ENCODE data around the gene GSTT4. TPM values are rescaled to one million over a fixed set of nuclear protein-coding genes. Genes with fewer than 3 reads are reported as not detected.
A peak's percentile ranks its signal among the peaks of the same experiment; 100 is the strongest.

GSTT4 gene
- total and polyA plus RNA-seq, 9 of the 15 experiments (the other 6 are each of a cell fraction or from before 2014, with no cell fraction given), result not detected

DNA sequence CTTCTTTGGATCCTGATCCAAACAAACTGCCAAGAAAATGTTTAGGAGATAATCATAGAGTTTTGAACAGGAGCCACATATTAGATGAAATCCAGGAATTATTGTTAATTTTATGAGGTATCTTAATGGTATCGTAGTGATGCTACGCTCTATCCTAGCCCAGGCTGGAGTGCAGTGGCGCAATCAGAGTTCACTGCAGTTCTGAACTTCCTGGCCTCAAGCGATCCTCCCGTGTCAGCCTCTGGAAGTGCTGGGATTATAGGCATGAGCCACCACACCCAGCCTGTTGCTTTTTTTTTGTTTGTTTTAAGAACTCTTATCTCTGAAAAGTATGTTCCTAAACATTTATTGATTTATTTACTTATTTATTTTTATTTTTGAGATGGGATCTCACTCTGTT is 2.4 kb downstream of the GSTT4 start:
- no peak for DNase-seq (ENCODE audit: extremely low read depth in 1 of 4, low spot score in 3 of 4)
- H3K27me3 ChIP-seq (ENCODE audit: control insufficient read depth in 2 of 2, insufficient read depth in 2 of 2, low read length in 2 of 2), result no peaks in the 10 kb centered on the region
- 51% methylated on average over 5 of the region's 5 CpGs for WGBS (ENCODE audit: insufficient coverage, low coverage, missing lambda C conversion rate)
- no peaks in the 10 kb centered on the region for H3K9me3 ChIP-seq (replicated peaks; ENCODE audit: control insufficient read depth, insufficient read depth, low read depth, low read length)
- no peak overlapping the region for H3K4me2 ChIP-seq (ENCODE audit: insufficient read depth, low read length)
- no peak for ATAC-seq
- no peaks in the 10 kb centered on the region for H3K36me3 ChIP-seq (ENCODE audit: control insufficient read depth, insufficient read depth, low read length)
- no peak for TF ChIP-seq FOXO4 (CRISPR knock-in tag; IDR thresholded peaks at IDR 0.05)
- TF ChIP-seq CBFB (CRISPR knock-in tag; IDR thresholded peaks at IDR 0.05), result no peak
- no peak for TF ChIP-seq ZNF23 (CRISPR knock-in tag; IDR thresholded peaks at IDR 0.05)
- TF ChIP-seq HIVEP1 (CRISPR knock-in tag; IDR thresholded peaks at IDR 0.05), result no peak
- no peak for TF ChIP-seq SLC30A9 (CRISPR knock-in tag; IDR thresholded peaks at IDR 0.05)
- no peak for TF ChIP-seq RAD21 (CRISPR knock-in tag; conservative IDR thresholded peaks at IDR 0.05 in 1 of 2, IDR thresholded peaks at IDR 0.05 in 1 of 2)
- TF ChIP-seq, protein P1, sequence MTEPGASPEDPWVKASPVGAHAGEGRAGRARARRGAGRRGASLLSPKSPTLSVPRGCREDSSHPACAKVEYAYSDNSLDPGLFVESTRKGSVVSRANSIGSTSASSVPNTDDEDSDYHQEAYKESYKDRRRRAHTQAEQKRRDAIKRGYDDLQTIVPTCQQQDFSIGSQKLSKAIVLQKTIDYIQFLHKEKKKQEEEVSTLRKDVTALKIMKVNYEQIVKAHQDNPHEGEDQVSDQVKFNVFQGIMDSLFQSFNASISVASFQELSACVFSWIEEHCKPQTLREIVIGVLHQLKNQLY (CRISPR knock-in tag; conservative IDR thresholded peaks at IDR 0.05), result no peak
- TF ChIP-seq IRF2 (CRISPR knock-in tag; IDR thresholded peaks at IDR 0.05), result no peak
- TF ChIP-seq SOX6 (IDR thresholded peaks at IDR 0.05), result no peak
- TF ChIP-seq MED1 (CRISPR knock-in tag; IDR thresholded peaks at IDR 0.05; ENCODE audit: borderline replicate concordance), result no peak
- TF ChIP-seq, protein P2, sequence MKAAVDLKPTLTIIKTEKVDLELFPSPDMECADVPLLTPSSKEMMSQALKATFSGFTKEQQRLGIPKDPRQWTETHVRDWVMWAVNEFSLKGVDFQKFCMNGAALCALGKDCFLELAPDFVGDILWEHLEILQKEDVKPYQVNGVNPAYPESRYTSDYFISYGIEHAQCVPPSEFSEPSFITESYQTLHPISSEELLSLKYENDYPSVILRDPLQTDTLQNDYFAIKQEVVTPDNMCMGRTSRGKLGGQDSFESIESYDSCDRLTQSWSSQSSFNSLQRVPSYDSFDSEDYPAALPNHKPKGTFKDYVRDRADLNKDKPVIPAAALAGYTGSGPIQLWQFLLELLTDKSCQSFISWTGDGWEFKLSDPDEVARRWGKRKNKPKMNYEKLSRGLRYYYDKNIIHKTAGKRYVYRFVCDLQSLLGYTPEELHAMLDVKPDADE (conservative IDR thresholded peaks at IDR 0.05; ENCODE audit: control insufficient read depth, low read depth, low read length), result no peak
- TF ChIP-seq BRD4 (IDR thresholded peaks at IDR 0.05), result no peak
- no peak for TF ChIP-seq NFXL1 (CRISPR knock-in tag; IDR thresholded peaks at IDR 0.05)
- TF ChIP-seq SRSF3 (IDR thresholded peaks at IDR 0.05; ENCODE audit: insufficient read depth, low read length), result no peak
- no peak overlapping the region for H2AFZ ChIP-seq (ENCODE audit: low read depth, low read length)
- intact Hi-C loops (cut with micrococcal nuclease), result no loop called here
- peaks cover 0 to 9% of the 10 kb centered on the region in 2 experiments; a peak in 2 of 5 replicates for H3K4me1 ChIP-seq (replicated peaks in 1 of 2; ENCODE audit: control insufficient read depth in 2 of 2, insufficient read depth in 2 of 2, low read length in 2 of 2)
- no peaks in the 10 kb centered on the region for H3K9me1 ChIP-seq (ENCODE audit: control insufficient read depth, insufficient read depth, low read length)
- H3K79me2 ChIP-seq (ENCODE audit: control insufficient read depth, insufficient read depth, low read length), result no peaks in the 10 kb centered on the region
- in situ Hi-C loops (cut with MboI), result no loop called here
- no peak overlapping the region for H3K9ac ChIP-seq (ENCODE audit: insufficient read depth in 1 of 2, low read depth in 2 of 2, low read length in 2 of 2)
- FAIRE-seq, result peak; percentile 54
- no peak overlapping the region for H3K4me3 ChIP-seq
- CTCF ChIA-PET (ENCODE audit: low intra/inter-chr PET ratio), result no interaction called here
- POLR2A ChIA-PET, result interaction anchor here (0.7 kb wide), 1 partner anchor 10 kb away, joined by 4 read pairs; no protein-coding TSS in a partner anchor
- no TSS peak for BruUV-seq (replicated peaks)
- no peaks in the 10 kb centered on the region for H4K20me1 ChIP-seq (replicated peaks; ENCODE audit: control insufficient read depth, insufficient read depth, low read length)
- H3K27ac ChIP-seq (ENCODE audit: extremely low read depth, low read depth, low read length), result no peak overlapping the region

Measured in K562 (cell line).